ENCODE data around the gene CBX4. TPM values are rescaled to one million over a fixed set of nuclear protein-coding genes. Genes with fewer than 3 reads are reported as not detected.

Gene CBX4
- total and polyA plus RNA-seq, 3 experiments from 2014 or later: 9.8 to 12.2 (median 12.1) TPM

DNA sequence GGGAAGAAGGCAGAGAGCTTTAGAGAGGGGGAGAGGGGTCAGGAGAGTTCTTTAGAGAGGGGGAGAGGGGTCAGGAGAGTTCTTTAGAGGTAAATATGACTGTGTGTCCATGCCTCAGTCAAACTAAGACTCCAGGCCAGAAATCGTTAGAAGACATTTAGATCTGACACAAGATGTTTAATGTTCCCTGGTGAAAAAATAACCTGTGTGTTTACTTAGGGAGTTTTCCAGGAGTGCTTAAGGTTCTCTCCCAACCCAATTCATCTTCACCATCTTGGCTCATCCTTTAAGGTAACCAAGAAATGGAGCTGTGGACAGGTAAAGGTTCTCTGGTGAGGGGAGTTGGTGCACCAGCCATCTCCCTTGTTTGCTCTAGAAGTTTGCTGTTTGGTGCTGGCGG is 9.8 kb downstream of the CBX4 start:
- no peak for DNase-seq
- ChIA-PET CTCF (interaction anchor here (1.1 kb wide), 1 partner anchor 18 kb away, joined by 3 read pairs; no protein-coding TSS in a partner anchor), POLR2A (no interaction called here)
- H3K36me3 ChIP-seq (ENCODE audit: insufficient read depth, low read length): no peaks in the 10 kb centered on the region
- H3K4me3 Mint-ChIP-seq: peak overlapping the region in 1 of 7 donors; percentile 17
- H3K9me3 ChIP-seq (ENCODE audit: low read length): no peaks in the 10 kb centered on the region
- peaks cover 16% of the 10 kb centered on the region for H3K4me1 ChIP-seq (ENCODE audit: insufficient read depth, low read length)
- no peaks in the 10 kb centered on the region for H3K27me3 ChIP-seq (ENCODE audit: insufficient read depth, low read length, poor library complexity, severe bottlenecking)
- peaks cover 9 to 33% (median 31%) of the 10 kb centered on the region in 3 donors for H3K4me1 Mint-ChIP-seq
- no peak overlapping the region for H3K4me3 ChIP-seq (ENCODE audit: low read length)
- H3K27me3 Mint-ChIP-seq: peaks cover 8 to 12% of the 10 kb centered on the region in 2 donors
- no peaks in the 10 kb centered on the region for H3K9me3 Mint-ChIP-seq
- H3K27ac Mint-ChIP-seq: peak overlapping the region in 2 of 8 donors; percentile 4 to 39
- H3K27ac ChIP-seq (ENCODE audit: low read depth, low read length): peak overlapping the region; percentile 31
- peaks cover 2 to 8% (median 3%) of the 10 kb centered on the region in 3 donors for H3K36me3 Mint-ChIP-seq

DNA sequence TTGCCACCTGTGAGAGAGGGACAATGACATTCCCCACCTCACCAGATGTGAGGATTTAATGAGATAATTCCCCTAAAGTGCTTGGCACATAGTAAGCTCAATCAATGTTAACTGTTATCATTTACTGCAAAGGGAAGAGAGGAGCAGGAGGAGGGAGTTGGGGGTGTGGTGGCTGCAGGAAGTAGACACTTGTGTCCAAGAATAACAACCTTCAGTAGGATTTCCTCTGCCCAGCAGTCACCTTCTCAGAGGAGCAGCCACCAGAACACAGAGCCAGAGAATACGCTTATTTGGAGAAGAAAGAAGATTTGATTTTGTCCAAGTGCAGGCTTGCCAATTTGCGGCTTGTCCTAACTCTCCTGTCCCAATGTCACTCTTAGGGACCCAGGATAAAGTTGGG is 10.2 kb downstream of the CBX4 start:
- Mint-ChIP-seq H3K27me3 (peaks cover 10 to 15% of the 10 kb centered on the region in 2 donors), H3K27ac (peak overlapping the region in 1 of 8 donors; percentile 4), H3K36me3 (peaks cover 3 to 6% (median 4%) of the 10 kb centered on the region in 3 donors), H3K4me1 (peaks cover 9 to 32% (median 31%) of the 10 kb centered on the region in 3 donors), H3K4me3 (peak overlapping the region in 1 of 7 donors; percentile 17), H3K9me3 (no peaks in the 10 kb centered on the region)
- Histone ChIP-seq H3K4me3 (ENCODE audit: low read length) (no peak overlapping the region), H3K27me3 (ENCODE audit: insufficient read depth, low read length, poor library complexity, severe bottlenecking) (no peaks in the 10 kb centered on the region), H3K9me3 (ENCODE audit: low read length) (no peaks in the 10 kb centered on the region), H3K27ac (ENCODE audit: low read depth, low read length) (no peak overlapping the region), H3K36me3 (ENCODE audit: insufficient read depth, low read length) (no peaks in the 10 kb centered on the region), H3K4me1 (ENCODE audit: insufficient read depth, low read length) (peaks cover 16% of the 10 kb centered on the region)
- no peak for DNase-seq
- POLR2A ChIA-PET: no interaction called here
- CTCF ChIA-PET: interaction anchor here (1.1 kb wide), 1 partner anchor 17 kb away, joined by 3 read pairs; no protein-coding TSS in a partner anchor

DNA sequence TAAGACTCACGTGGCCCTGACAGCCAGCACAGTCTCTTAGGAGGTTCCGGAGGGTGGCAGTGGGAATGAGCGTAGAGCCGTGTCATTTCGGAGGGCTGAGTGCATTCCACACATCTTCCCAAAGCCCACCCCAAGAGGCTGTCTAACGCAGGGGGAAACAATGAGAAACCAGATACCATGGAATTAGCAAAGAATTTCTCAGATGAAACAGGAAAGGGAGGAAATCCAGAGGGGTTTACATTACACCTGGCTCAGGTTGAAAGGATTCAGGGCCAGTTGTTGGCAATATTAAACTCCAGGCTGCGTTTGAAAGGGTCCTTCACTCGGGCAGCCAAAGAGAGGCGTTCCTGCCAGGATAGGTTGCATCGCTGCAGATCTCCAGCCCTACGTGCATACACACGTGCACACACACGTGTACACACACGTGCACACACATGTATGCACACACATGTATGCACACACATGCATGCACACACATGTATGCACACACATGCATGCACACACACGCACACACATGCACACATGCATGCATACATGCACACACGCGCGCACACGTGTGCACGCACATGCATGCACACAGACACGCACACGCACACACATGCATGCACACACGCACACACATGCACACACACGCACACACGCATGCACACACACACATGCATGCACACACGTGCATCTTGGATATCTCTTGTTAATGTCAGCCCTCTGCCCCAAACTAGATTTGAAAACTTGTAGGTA is 12.2 kb downstream of the CBX4 start:
- ChIA-PET POLR2A (no interaction called here), CTCF (interaction anchor here (0.9 to 1.7 kb wide), 3 partner anchors 10 to 13 kb away, joined by 3 to 4 read pairs (median 3); partner anchors contain the start of gene CBX4)
- H3K4me1 Mint-ChIP-seq: peaks cover 4 to 25% (median 24%) of the 10 kb centered on the region in 3 donors
- no peaks in the 10 kb centered on the region for H3K36me3 ChIP-seq (ENCODE audit: insufficient read depth, low read length)
- no peak overlapping the region for H3K4me3 ChIP-seq (ENCODE audit: low read length)
- no peak for DNase-seq
- no peak overlapping the region for H3K27ac ChIP-seq (ENCODE audit: low read depth, low read length)
- H3K27me3 ChIP-seq (ENCODE audit: insufficient read depth, low read length, poor library complexity, severe bottlenecking): no peaks in the 10 kb centered on the region
- no peak overlapping the region for H3K27ac Mint-ChIP-seq
- H3K27me3 Mint-ChIP-seq: peaks cover 13 to 18% of the 10 kb centered on the region in 2 donors
- H3K9me3 Mint-ChIP-seq: no peaks in the 10 kb centered on the region
- no peaks in the 10 kb centered on the region for H3K9me3 ChIP-seq (ENCODE audit: low read length)
- peaks cover 10% of the 10 kb centered on the region for H3K4me1 ChIP-seq (ENCODE audit: insufficient read depth, low read length)
- H3K4me3 Mint-ChIP-seq: no peak overlapping the region
- H3K36me3 Mint-ChIP-seq: peaks cover 0 to 4% (median 0%) of the 10 kb centered on the region in 3 donors

DNA sequence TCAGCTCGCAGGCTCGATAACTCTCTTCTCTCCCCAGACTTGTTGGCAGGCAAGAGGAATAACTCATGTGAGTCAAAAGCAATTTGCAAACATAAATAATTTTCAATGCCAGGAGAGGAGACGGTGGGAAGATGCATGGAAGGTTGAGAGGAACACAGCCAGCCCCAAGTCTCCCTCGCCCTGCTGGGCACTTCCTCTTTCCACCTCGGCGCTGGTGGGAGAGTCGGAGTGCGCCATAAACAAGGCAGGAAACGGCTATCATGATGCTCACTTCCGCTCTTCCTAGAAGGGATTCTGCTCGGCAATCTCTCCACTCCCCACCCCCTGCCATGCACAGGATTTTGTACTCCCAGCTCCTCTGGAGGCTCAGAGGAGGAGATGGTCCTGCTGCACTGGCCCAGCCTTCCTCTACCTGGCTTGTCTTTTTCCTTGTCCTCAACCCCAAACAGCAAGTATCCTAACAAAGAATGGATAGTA is 13.0 kb downstream of the CBX4 start:
- Mint-ChIP-seq H3K4me3 (no peak overlapping the region), H3K27me3 (peaks cover 15 to 18% of the 10 kb centered on the region in 2 donors), H3K4me1 (peaks cover 2 to 24% (median 20%) of the 10 kb centered on the region in 3 donors), H3K27ac (peak overlapping the region in 1 of 8 donors; percentile 25), H3K9me3 (no peaks in the 10 kb centered on the region), H3K36me3 (peaks cover 0 to 4% (median 0%) of the 10 kb centered on the region in 3 donors)
- no peaks in the 10 kb centered on the region for H3K36me3 ChIP-seq (ENCODE audit: insufficient read depth, low read length)
- no peak overlapping the region for H3K4me3 ChIP-seq (ENCODE audit: low read length)
- peaks cover 6% of the 10 kb centered on the region for H3K4me1 ChIP-seq (ENCODE audit: insufficient read depth, low read length)
- no peaks in the 10 kb centered on the region for H3K9me3 ChIP-seq (ENCODE audit: low read length)
- ChIA-PET POLR2A (no interaction called here), CTCF (interaction anchor here (0.9 to 1.7 kb wide), 2 partner anchors 13 to 14 kb away, joined by 3 read pairs; partner anchors contain the start of gene CBX4)
- DNase-seq: no peak
- no peaks in the 10 kb centered on the region for H3K27me3 ChIP-seq (ENCODE audit: insufficient read depth, low read length, poor library complexity, severe bottlenecking)
- H3K27ac ChIP-seq (ENCODE audit: low read depth, low read length): peak overlapping the region; percentile 66

DNA sequence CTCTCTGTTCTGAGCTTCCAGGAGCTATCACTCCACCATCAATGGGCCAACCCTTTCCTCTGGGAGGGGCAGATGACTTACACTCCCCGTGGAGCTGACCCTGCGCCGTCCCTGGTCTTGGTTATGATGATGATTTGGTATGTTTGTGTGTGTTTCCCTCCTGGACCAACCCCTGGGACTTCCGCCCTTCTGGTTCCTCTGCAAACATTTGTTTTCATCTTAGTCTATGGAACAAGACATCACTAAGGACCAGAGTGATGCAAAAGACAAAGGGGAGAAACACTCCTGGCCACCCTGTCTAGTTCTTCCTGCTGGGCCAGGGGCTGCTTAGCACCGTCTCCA is 13.7 kb downstream of the CBX4 start:
- peaks cover 5% of the 10 kb centered on the region for H3K4me1 ChIP-seq (ENCODE audit: insufficient read depth, low read length)
- ChIA-PET POLR2A (no interaction called here), CTCF (interaction anchor here (1.2 to 1.7 kb wide), 2 partner anchors 10 to 15 kb away, joined by 3 to 4 read pairs; no protein-coding TSS in a partner anchor)
- H3K9me3 ChIP-seq (ENCODE audit: low read length): no peaks in the 10 kb centered on the region
- Mint-ChIP-seq H3K27ac (no peak overlapping the region), H3K9me3 (no peaks in the 10 kb centered on the region), H3K36me3 (peaks cover 0 to 4% (median 0%) of the 10 kb centered on the region in 3 donors), H3K4me3 (no peak overlapping the region), H3K27me3 (peaks cover 15 to 18% of the 10 kb centered on the region in 2 donors), H3K4me1 (peaks cover 2 to 24% (median 17%) of the 10 kb centered on the region in 3 donors)
- peak overlapping the region; percentile 66 for H3K27ac ChIP-seq (ENCODE audit: low read depth, low read length)
- DNase-seq: no peak
- no peak overlapping the region for H3K4me3 ChIP-seq (ENCODE audit: low read length)
- no peaks in the 10 kb centered on the region for H3K27me3 ChIP-seq (ENCODE audit: insufficient read depth, low read length, poor library complexity, severe bottlenecking)
- H3K36me3 ChIP-seq (ENCODE audit: insufficient read depth, low read length): no peaks in the 10 kb centered on the region

GRCh38 chr17:79824893-79825579 is 14.2 kb downstream of the CBX4 start:
- Mint-ChIP-seq H3K4me1 (peaks cover 2 to 24% (median 17%) of the 10 kb centered on the region in 3 donors), H3K27ac (no peak overlapping the region), H3K4me3 (no peak overlapping the region), H3K27me3 (peaks cover 15 to 18% of the 10 kb centered on the region in 2 donors), H3K36me3 (peaks cover 0 to 4% (median 0%) of the 10 kb centered on the region in 3 donors), H3K9me3 (no peaks in the 10 kb centered on the region)
- Histone ChIP-seq H3K9me3 (ENCODE audit: low read length) (no peaks in the 10 kb centered on the region), H3K27ac (ENCODE audit: low read depth, low read length) (no peak overlapping the region), H3K36me3 (ENCODE audit: insufficient read depth, low read length) (no peaks in the 10 kb centered on the region), H3K4me1 (ENCODE audit: insufficient read depth, low read length) (peaks cover 5% of the 10 kb centered on the region), H3K27me3 (ENCODE audit: insufficient read depth, low read length, poor library complexity, severe bottlenecking) (no peaks in the 10 kb centered on the region), H3K4me3 (ENCODE audit: low read length) (no peak overlapping the region)
- CTCF ChIA-PET: interaction anchor here (1.2 to 1.7 kb wide), 2 partner anchors 10 to 15 kb away, joined by 3 to 4 read pairs; no protein-coding TSS in a partner anchor
- POLR2A ChIA-PET: no interaction called here
- DNase-seq: no peak

- Mint-ChIP-seq H3K36me3 (peaks cover 0 to 4% (median 0%) of the 10 kb centered on the region in 3 donors), H3K4me3 (no peak overlapping the region), H3K9me3 (no peaks in the 10 kb centered on the region), H3K27me3 (peaks cover 16 to 18% of the 10 kb centered on the region in 2 donors), H3K27ac (no peak overlapping the region), H3K4me1 (peaks cover 2 to 23% (median 15%) of the 10 kb centered on the region in 3 donors)
- ChIA-PET CTCF (interaction anchor here (1.0 kb wide), 1 partner anchor 13 kb away, joined by 3 read pairs; no protein-coding TSS in a partner anchor), POLR2A (no interaction called here)
- no peaks in the 10 kb centered on the region for H3K9me3 ChIP-seq (ENCODE audit: low read length)
- no peak overlapping the region for H3K27ac ChIP-seq (ENCODE audit: low read depth, low read length)
- no peaks in the 10 kb centered on the region for H3K36me3 ChIP-seq (ENCODE audit: insufficient read depth, low read length)
- no peak for DNase-seq
- peaks cover 4% of the 10 kb centered on the region for H3K4me1 ChIP-seq (ENCODE audit: insufficient read depth, low read length)
- H3K27me3 ChIP-seq (ENCODE audit: insufficient read depth, low read length, poor library complexity, severe bottlenecking): no peaks in the 10 kb centered on the region
- no peak overlapping the region for H3K4me3 ChIP-seq (ENCODE audit: low read length)
These were observed 15.0 kb downstream of the CBX4 start for GRCh38 chr17:79824234-79824633.
